DMS114 treated with DMSO at 0.1 percent for 48 hours (cell line): ENCODE results near the gene C2CD2.

Experiments
- DNase-seq: peaks from one replicate; lab custom pipeline; 2025; ENCODE audit not compliant: unreplicated experiment; lab: John Stamatoyannopoulos, UW

C2CD2 gene

DNA sequence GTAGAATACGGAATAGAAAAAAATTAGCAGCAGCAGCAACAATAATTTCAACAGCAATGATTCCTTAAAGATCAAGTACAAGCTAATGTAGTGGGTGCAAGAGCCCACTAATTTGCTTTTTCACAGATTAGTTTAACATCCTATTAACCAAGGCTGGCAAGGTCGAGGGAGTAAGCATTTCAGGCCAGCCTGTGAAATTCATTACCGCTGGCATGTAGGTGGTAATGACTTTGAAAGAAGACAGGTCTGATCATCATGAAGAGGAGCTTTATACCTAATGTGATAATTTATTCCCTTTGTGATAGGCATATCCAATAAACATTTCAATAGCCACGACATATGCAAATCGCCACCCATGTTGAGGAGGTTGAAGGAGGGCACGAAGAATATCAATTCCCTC, 63.5 kb downstream of the C2CD2 start:
- DNase-seq = no peak

GRCh38 chr21:41888749-41889376, 65.0 kb downstream of the C2CD2 start:
- no peak for DNase-seq

DNA sequence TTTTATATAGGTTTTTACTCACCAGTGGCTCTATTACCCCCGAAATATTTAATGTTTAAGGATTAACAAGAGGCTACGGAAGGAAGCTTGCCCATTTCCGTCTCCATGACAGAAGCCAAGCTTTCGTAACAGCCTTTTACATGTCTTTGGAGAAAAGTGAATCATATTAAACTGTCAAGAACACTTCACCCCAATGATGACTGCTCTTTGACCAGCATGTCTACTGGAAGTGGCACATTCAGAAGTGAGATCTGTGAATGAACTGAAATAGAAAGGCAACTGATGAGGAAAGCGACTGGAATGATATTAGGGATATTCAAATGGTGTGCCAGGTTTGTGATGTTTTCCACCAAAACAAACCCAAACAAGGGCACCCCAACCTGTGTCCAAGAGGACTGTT, 66.2 kb downstream of the C2CD2 start:
- DNase-seq = no peak

GRCh38 chr21:41886328-41886727, 67.5 kb downstream of the C2CD2 start:
- DNase-seq = no peak

GRCh38 chr21:41885341-41886024, 68.3 kb downstream of the C2CD2 start:
- DNase-seq = no peak

DNA sequence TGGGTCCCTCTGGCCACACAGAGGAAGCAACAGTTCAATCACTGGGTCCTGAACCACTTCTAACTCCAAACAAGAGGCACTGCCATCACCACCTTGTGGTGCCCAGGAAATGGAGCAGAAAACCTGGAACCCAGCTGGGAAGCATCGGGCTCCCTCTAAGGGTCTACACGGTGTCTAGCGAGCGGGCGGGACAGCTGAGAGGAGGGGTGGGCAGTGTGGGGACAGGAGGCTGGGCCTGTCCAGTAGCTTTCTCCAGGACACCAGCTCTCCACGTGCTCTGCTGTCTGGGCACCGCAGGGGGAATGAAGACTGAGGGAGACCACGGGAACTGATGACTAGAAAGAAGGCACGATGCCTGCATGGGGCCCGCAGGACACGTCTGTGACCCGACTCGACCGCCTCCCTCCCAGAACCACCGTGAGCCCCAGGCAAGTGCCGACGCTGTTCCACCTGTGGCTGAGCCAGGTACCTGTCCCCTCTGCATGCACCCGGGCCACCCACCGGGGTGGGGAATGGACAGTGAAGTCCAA, 69.3 kb downstream of the C2CD2 start:
- DNase-seq = no peak

GRCh38 chr21:41883582-41883981, 70.2 kb downstream of the C2CD2 start:
- no peak for DNase-seq

DNA sequence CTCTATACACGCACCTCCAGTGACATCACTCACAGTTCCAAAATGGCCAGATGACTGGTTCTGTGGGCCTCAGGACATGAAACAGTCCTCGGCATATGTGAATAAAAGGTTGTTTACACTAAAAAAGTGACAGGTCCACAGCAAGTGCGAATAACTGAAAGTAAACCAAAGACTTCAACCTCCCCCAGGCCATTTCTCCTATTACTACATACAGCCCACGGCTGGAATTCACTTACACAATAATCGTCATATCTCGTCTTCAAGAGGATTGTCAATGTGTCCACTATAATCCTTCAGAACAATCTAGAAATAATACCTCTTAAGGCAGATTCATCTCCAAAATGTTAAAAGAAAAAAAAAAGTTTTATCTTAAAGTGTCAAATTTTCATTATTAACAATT, 72.8 kb downstream of the C2CD2 start:
- no peak for DNase-seq

- DNase-seq = no peak
These were observed 73.7 kb downstream of the C2CD2 start for GRCh38 chr21:41880153-41880552.

DNA sequence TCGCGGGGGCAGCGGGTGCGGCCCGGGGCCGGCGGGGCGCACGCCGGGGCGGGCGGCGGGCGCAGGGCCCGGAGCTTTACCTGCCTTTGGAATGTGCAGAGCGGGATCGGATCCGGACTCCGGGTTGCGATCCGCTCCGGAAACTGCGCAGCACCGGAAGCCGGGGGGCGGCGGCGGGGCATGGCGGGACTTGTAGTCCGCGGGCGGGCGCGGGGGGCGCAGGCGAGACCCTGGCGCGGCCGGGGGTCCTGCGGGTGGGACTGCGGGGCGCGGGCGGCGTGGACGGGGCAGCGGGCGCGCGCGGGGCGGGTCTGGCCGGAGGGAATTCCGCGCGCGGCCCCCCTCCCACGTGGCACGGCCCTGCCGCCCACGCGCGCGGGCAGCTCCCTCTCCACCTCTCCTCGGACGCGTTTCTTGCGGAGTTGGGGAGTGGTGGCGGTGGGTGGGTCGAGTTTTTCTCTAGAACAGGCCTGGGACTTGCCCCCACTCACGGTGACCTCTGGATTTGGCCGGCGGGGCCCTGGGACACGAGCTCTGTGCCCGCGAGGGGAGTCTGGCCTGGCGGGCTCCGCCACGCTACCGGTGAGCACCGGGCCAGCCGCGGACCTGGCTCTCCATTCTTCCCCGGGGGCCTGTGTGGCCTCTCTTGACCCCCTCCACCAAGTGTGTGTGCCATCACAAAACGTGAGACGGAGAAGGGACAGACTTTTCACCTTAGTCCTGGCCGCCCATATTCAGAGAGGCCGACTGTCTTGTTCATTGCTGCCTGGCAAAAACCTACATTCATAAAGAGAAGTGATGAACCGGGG, 74.4 kb downstream of the C2CD2 start, which contains the start of gene PRDM15:
Gene PRDM15, minus strand, starts transcription at position 155 of the 809 bp plus-strand sequence. CDS start 18,981 bp downstream, outside the sequence.
- peak; percentile 19 for DNase-seq

GRCh38 chr21:41878831-41879189, 75.0 kb downstream of the C2CD2 start:
- peak; percentile 8 for DNase-seq

DNA sequence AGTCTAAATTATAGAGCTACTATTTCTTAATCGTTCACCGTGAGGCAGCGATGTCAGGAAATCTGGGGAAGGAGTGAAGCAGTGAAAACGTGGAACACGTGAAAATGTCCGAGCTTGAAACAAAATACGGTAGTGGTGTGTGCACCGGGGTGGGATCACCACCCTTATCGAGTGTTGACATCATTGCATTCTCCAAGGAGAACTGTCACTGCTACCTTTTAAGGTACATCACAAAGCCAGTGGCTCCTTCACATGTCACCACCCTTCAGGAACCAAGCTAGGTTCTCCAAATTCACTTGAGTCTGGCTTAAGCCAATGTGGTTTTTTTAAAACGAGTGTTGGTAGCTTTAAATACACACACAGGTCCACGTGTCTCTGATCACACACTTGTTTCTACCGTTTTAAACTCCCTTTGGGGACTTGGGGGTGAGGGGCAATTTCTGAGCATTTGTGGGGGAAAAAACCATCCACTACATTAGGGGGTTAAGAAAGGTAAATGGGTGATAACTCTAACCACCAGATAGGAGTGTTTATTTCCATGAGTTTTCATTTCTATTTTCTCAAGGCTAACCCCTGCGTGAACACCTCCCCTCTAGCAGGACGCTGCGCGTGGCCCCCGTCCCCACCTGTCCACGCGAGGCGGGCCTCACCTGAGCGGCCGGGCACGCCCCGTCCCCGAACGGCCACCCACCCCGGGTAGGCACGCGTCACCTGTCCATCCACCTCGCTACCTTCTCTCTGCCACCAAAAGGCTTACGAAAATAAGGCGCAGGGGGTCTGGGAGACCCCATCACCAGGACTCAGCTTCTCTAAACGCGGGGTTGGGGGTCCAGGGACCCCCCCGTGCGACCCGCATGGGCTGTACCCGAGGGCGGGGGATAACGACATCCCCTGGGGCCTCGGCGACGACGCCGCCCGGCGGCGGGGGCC, 75.7 kb downstream of the C2CD2 start:
- DNase-seq = no peak

DNA sequence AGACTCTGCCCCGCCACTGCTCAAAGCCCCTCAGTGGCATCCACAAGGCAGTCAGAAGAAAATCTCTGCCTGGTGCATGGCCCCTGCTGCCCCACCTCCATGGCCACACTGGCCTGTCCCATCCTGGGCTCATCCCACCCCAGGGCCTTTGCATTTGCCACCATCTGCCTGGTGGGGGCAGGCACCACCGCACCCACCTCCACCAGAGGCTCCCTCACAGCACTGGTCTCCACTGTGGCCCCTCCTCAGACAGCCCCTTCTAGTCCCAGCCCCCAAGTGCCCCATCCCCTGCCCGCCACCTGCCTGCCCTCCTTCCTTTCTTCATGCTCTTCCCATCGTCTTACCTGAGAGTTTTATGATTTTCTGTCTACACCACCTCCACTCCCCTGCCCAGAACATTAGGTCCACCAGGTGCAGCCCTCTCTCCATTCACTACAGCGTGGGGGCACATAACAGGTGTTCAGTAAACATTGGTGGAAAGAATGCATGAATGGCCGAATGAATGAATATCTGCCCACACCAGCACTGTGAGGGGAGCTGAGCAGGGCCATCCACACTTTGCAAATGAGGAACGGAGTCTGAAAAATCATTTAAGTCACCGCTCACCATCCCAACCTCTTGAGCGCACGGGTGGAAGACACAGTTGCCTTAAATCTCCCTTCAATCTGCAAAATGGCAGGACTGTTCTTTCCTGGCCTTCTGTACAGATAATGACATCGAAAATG, 76.7 kb downstream of the C2CD2 start:
- DNase-seq = no peak

DNA sequence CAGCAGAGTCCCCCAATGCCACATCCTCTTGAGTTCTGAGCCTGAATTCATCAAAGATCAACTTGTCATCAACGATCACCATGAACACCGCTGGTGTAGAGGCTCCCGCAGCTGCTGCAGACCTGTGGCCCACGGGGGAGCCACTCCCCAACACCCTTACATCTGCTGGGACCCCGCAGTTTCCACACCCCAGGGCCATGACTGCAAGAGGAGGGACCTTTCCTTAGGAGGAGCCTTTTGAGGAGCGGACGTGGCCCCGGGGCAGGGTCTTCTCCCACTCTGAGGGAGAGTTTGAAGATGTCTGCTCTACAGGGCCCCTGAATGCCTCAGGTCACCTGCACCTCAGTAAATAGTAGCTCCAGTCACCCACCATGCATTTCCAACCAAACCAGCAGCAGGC, 77.4 kb downstream of the C2CD2 start:
- DNase-seq = no peak

- no peak for DNase-seq
These were observed 78.7 kb downstream of the C2CD2 start for GRCh38 chr21:41875086-41875485.

- DNase-seq = no peak
These were observed 79.2 kb downstream of the C2CD2 start for GRCh38 chr21:41874611-41875010.

- DNase-seq = no peak
These were observed 80.4 kb downstream of the C2CD2 start for GRCh38 chr21:41873426-41873825.

DNA sequence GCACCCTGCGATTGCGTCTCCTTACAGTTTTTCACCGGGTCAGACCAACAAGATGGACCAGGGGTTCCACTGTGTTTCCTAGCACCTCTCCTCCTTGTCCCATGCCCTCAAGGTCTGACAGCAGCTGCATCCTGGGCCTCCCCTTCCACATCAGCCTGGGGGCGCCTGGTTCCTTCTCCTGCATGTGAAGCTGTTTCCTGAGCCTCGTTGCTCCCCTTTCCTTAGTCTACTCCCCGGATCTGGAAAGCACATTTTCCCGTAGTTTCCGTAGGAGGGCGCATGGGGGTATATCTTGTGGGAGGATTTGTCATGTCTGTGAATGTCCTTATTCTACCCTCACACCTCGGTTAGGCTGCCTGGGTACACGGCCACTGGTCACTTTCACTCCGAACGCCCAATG, 80.8 kb downstream of the C2CD2 start:
- no peak for DNase-seq

DNA sequence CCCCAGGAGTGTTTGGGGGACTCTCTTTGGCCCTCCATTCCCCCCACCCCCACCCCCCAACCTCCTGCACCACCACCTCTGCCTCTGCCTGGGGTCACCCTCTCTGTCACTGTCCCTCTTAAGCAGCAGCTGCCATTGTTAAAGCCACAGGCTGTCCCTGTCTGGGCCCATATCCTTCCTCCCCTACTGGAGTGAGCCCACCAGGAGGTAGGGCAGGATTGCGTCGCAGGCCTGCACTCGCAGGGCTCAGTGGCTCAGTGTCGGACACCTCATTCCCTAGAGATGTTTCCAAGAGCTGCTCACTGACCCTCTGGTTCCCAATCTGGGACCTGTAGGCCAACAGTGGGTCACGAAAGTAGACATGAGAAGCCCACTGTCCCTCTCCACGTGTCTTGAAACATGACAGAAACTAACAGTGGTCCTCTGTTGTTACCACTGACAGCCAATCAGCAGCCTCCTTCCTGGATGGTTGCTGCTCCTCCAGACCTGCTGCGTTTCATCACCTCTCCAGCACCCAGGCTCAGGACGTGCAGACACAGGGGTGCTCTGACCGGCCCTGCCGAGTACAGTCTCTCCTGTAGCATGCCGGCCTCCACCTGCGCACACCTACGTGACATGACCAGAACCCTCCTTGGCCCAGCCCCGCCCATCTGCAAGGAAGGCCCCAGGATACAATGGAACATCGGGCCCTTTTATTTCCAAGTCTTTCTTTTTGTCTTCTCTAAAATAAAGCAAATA, 82.4 kb downstream of the C2CD2 start:
- no peak for DNase-seq
